ENCODE data around the gene B4GALNT3. TPM values are rescaled to one million over a fixed set of nuclear protein-coding genes. Genes with fewer than 3 reads are reported as not detected.

The B4GALNT3 gene
- total and polyA plus RNA-seq, 2 experiments from 2014 or later = 2.8 to 15.8 TPM

GRCh38 chr12:537772-538171 is 78.0 kb downstream of the B4GALNT3 start (continued):
- TF ChIP-seq CREB1 (CRISPR knock-in tag; IDR thresholded peaks at IDR 0.05; ENCODE audit: low read depth) = no peak
- TF ChIP-seq EZH2phosphoT487 (IDR thresholded peaks at IDR 0.05; ENCODE audit: unreplicated experiment) = no peak
- TF ChIP-seq JUNB (IDR thresholded peaks at IDR 0.05; ENCODE audit: unreplicated experiment) = no peak
- no peak for TF ChIP-seq ZNF114 (CRISPR knock-in tag; IDR thresholded peaks at IDR 0.05)
- TF ChIP-seq, protein P1, sequence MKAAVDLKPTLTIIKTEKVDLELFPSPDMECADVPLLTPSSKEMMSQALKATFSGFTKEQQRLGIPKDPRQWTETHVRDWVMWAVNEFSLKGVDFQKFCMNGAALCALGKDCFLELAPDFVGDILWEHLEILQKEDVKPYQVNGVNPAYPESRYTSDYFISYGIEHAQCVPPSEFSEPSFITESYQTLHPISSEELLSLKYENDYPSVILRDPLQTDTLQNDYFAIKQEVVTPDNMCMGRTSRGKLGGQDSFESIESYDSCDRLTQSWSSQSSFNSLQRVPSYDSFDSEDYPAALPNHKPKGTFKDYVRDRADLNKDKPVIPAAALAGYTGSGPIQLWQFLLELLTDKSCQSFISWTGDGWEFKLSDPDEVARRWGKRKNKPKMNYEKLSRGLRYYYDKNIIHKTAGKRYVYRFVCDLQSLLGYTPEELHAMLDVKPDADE (IDR thresholded peaks at IDR 0.05) = no peak
- no peak for TF ChIP-seq POLR2AphosphoS5 (IDR thresholded peaks at IDR 0.05; ENCODE audit: low read depth)
- no peak for TF ChIP-seq ZNF331 (CRISPR knock-in tag; IDR thresholded peaks at IDR 0.05; ENCODE audit: low read depth)
- TF ChIP-seq, protein P2, sequence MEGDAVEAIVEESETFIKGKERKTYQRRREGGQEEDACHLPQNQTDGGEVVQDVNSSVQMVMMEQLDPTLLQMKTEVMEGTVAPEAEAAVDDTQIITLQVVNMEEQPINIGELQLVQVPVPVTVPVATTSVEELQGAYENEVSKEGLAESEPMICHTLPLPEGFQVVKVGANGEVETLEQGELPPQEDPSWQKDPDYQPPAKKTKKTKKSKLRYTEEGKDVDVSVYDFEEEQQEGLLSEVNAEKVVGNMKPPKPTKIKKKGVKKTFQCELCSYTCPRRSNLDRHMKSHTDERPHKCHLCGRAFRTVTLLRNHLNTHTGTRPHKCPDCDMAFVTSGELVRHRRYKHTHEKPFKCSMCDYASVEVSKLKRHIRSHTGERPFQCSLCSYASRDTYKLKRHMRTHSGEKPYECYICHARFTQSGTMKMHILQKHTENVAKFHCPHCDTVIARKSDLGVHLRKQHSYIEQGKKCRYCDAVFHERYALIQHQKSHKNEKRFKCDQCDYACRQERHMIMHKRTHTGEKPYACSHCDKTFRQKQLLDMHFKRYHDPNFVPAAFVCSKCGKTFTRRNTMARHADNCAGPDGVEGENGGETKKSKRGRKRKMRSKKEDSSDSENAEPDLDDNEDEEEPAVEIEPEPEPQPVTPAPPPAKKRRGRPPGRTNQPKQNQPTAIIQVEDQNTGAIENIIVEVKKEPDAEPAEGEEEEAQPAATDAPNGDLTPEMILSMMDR (conservative IDR thresholded peaks at IDR 0.05; ENCODE audit: low read depth in 2 of 2) = no peak

DNA sequence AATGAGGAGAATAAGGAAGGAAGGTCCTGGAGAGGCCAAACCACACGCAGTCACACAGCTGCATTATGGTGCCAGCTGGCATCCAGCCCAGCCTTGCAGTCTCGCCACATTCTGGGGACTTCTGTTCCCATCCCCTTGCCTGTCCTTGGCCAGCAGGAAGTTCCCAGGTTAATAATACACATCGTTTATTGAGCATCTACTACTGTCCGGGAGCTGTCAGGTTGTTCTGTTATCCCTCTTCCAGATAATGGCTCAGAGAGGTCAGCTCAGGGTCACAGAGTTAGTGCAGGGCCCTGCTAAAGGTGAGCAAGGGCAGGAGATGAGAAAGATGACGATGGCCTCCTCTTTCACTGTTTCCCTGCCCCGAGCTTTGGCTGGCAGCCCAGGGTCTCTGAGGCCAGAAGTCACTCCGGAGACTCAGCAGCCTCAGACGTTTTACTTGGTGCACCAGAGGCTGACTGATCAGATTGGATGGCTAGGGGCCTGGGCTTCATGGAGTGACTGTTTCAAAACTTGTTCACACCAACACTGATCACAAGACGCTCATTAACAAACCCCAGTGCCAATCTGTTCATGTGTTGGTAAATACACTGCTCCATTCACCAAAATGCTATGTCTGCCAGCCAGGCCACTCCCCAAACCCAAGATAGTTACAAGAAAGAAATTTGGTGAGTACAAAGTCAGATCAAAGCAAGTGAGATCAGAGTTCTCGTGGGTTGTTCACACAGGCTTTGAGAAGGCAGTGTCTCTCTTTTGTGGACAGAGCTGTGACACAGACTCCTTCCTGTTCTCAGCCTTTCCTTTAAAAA is 79.2 kb downstream of the B4GALNT3 start:
- Mint-ChIP-seq H3K27ac (no peak overlapping the region), H3K27me3 (ENCODE audit: insufficient read depth, low read depth, poor library complexity) (peaks cover 9% of the 10 kb centered on the region), H3K9me3 (no peaks in the 10 kb centered on the region), H3K4me1 (peaks cover 15% of the 10 kb centered on the region), H3K4me3 (no peak overlapping the region), H3K36me3 (ENCODE audit: low read depth) (no peaks in the 10 kb centered on the region; the same call in 2 of the 3 replicates)
- H3K36me3 ChIP-seq (ENCODE audit: insufficient read depth) = no peaks in the 10 kb centered on the region
- H3K4me1 ChIP-seq (ENCODE audit: insufficient read depth) = peaks cover 10% of the 10 kb centered on the region; the same call in 1 of the 2 replicates
- H3F3A ChIP-seq (replicated peaks; ENCODE audit: low read depth) = no peaks in the 10 kb centered on the region
- no peaks in the 10 kb centered on the region for H3K9me2 ChIP-seq (ENCODE audit: insufficient read depth)
- DNase-seq (ENCODE audit: low spot score) (no peak), ATAC-seq (no peak)
- no peaks in the 10 kb centered on the region for H4K20me1 ChIP-seq (replicated peaks; ENCODE audit: insufficient read depth)
- no peak overlapping the region for H3K4me2 ChIP-seq
- no peak overlapping the region for H3K27ac ChIP-seq (ENCODE audit: low read depth)
- no peaks in the 10 kb centered on the region for H3K79me2 ChIP-seq (replicated peaks; ENCODE audit: insufficient read depth)
- H3K27me3 ChIP-seq (ENCODE audit: insufficient read depth) = no peaks in the 10 kb centered on the region
- H3K4me3 ChIP-seq = no peak overlapping the region
- H2AFZ ChIP-seq = no peak overlapping the region
- no peak for TF ChIP-seq EZH2phosphoT487 (IDR thresholded peaks at IDR 0.05; ENCODE audit: unreplicated experiment)
- TF ChIP-seq NANOG (IDR thresholded peaks at IDR 0.05; ENCODE audit: borderline replicate concordance) = no peak
- TF ChIP-seq ZNF462 (CRISPR knock-in tag; IDR thresholded peaks at IDR 0.05) = no peak
- TF ChIP-seq CREB1 (CRISPR knock-in tag; IDR thresholded peaks at IDR 0.05; ENCODE audit: low read depth) = no peak
- no peak for TF ChIP-seq EZH2 (IDR thresholded peaks at IDR 0.05; ENCODE audit: low read depth, unreplicated experiment)
- TF ChIP-seq, protein P2 (conservative IDR thresholded peaks at IDR 0.05; ENCODE audit: low read depth in 2 of 2) = no peak
- TF ChIP-seq ZNF331 (CRISPR knock-in tag; IDR thresholded peaks at IDR 0.05; ENCODE audit: low read depth) = no peak
